Epithelial cell of prostate (primary cell): ENCODE results near the gene TXNDC16.
"Not testable (repeated sequence)": the region's sequence is repeated elsewhere in the genome, so short reads cannot be mapped to it uniquely, and the experiment has no call there.

Experiments
- DNase-seq: peaks from one replicate; pipeline ENCODE4 v3.0.0-alpha.2; 2011; ENCODE audit warnings: low read depth, low spot score
- H3K27ac ChIP-seq: fragments of 450-650 bp; 2 replicates; pipeline ENCODE4 v1.5.1; 2017; ENCODE audit warnings: mild to moderate bottlenecking

Gene TXNDC16

DNA sequence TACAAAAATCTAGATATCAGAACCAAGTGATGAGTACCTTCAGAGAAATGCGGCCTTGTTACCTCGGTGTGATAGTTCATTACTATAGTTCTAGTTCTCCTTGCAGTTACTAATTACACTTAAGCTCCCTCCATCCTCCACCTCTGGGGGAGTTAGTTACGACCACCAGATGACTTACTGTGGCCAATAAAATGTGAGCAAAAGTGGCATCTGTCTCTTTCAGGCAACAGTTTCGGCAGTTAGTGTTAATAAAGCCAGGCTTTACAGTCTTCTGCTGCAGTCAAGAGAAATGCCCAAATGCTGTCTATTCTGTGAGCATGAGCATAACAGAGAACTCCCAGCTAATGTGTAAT, 6.0 kb downstream of the TXNDC16 start:
- DNase-seq: no peak
- no peak overlapping the region for H3K27ac ChIP-seq

DNA sequence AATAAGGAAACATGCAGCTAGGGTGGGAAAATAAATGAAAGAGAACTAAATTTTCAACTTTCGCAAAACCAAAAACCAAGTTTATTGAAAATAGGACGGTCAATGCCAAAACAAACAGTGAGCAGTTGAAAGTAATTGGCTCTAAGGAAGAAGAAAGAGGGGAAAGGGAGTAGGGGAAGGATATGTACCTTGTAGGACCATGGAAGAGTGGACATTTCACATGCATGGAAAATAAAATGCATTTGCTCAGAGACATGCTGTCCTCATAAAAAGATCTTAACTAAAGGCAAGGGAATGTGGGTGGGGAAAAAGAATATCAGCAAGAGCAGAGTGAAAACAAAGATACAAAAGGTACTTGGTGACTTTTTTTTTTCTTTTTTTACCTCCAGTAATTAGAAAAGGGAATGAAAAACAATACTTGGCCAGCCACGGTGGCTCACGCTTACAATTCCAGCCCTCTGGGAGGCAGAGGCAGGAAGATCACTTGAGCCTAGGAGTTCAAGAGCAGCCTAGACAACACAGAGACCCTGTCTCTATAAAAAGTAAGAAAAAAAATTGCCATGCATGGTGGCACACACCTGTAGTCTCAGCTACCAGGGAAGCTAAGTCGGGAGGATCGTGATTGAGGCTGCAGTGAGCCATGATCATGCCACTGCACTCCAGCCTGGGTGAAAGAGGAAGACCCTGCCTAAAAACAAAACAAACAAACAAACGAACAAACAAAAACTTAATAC, 6.6 kb downstream of the TXNDC16 start:
- no peak overlapping the region for H3K27ac ChIP-seq
- no peak for DNase-seq

DNA sequence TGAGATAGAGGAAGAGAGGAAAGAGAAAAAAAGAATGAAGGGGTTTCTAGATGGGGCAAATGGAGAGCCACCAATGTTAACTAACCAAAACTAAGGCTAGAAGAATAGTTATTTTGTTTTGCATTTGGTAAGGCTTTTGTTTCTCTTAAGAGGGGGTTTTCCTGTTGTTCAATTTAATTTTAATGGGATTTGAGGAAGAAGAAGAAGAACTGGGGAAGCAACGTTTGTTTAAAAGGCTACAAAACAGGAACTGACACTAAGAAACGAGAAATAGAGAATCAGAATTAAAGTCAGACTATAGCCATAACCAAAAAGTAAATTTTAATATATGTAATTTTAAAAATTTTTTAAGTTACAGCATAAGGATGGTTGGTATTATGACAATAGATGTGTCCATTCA, 13.7 kb downstream of the TXNDC16 start:
- no peak overlapping the region for H3K27ac ChIP-seq
- no peak for DNase-seq

DNA sequence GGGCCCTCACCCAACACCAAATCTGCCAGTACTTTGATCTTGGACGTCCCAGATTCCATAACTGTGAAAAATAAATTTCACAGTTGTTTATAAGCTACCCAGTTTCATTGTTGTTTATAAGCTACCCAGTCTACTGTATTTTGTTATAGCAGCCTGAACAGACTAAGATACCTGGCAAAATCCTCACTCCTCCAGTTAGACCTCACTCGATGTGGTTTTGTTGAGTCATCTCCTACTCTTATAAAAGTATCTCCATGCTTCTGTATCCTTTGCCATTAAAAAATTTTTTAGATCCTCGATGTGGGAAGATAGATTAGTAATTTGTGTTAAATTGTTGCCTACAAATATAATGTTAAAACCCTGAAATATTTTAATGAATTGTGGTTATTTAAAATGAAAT, 16.0 kb downstream of the TXNDC16 start:
- no peak overlapping the region for H3K27ac ChIP-seq
- DNase-seq: no peak

DNA sequence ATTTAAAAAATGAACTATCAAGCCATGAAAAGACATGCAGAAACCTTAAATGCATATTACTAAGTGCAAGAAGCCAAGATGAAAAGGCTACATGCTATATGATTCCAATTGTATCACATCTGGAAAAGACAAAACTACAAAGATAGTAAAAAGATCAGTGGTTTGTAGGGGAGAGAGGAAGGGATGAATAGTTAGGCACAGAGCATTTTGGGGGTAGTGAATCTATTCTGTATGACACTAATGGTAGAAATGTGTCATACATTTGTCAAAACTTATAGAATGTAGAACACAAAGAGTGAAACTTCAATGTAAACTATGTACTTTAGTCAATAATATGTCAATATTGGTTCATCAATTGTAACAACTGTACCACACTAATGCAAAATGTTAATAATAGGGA, 20.8 kb downstream of the TXNDC16 start:
- no peak overlapping the region for H3K27ac ChIP-seq
- DNase-seq: no peak

DNA sequence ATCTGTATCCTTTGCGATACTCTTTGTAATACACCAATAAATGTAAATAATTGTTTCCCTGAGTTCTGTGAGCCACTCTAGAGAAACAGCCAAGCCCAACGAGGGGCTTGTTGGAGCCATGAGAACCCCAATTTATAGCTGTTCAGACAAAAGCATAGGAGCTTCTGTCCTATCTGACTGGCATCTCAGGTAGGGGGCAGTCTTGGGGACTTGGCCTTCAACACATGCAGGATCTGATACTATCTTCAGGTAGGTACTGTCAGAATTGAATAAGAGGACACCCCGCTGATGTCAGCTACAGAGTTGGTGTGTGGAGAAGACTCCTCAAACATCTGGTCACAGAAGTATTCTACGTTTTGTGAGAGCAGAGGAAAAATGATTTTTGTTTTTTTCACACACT, 25.3 kb downstream of the TXNDC16 start:
- no peak for DNase-seq

DNA sequence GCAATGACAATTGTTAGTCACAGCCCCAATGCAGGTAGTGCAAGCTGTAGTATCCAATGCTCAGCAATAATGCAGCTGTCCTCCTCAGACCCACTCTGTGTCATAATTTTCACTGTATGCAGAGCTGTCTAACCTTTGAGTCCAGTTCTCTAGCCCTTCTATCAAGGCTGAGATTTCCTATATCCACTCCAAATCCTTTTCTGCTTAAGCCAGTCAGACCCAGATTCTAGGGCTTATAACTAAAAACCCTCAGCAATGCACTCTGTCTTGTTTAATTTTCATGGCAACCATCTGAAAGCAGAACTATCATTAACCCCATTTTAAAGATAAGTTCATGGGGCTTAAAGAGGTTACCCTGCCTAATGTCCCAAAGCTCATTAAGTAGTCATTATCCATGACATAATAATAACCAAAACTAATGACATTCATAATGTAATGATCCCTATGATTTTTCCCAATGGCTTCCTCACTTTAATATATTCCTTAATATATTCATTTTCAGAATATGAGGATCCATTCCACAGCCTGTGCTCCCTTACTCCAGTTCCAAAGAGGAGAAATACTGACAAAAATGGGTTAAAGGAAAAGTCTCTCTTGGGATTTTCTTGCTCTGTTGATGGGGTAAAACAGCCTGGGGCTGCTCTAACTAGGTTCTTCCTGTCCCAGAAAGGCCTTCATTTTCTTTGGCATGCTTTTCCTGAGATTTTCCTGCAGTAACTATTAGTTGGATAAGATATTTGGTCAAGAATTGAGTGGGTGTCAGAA, 29.5 kb downstream of the TXNDC16 start:
- H3K27ac ChIP-seq: no peak overlapping the region
- no peak for DNase-seq

More for the DNA sequence above, 25.3 kb downstream of the TXNDC16 start:
- H3K27ac ChIP-seq: no peak overlapping the region

DNA sequence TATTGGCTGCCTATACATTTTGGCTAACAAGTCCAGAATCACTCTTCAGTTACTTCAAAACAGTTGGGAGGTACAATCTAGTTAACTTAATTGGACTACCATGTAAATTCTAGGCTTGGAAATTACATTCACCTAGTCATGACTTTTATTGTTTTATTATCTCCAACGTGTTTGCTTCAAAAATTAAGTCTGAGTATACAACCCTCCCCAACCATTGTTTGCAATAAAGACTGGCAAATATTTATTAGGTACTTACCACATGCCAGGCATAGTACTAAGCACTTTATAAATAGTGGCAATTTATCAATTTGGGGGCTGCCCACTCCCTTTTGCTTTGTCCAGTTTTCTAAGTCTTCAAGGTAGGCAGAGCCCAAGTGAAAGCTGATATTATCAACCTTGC, 30.3 kb downstream of the TXNDC16 start:
- no peak for DNase-seq
- no peak overlapping the region for H3K27ac ChIP-seq

DNA sequence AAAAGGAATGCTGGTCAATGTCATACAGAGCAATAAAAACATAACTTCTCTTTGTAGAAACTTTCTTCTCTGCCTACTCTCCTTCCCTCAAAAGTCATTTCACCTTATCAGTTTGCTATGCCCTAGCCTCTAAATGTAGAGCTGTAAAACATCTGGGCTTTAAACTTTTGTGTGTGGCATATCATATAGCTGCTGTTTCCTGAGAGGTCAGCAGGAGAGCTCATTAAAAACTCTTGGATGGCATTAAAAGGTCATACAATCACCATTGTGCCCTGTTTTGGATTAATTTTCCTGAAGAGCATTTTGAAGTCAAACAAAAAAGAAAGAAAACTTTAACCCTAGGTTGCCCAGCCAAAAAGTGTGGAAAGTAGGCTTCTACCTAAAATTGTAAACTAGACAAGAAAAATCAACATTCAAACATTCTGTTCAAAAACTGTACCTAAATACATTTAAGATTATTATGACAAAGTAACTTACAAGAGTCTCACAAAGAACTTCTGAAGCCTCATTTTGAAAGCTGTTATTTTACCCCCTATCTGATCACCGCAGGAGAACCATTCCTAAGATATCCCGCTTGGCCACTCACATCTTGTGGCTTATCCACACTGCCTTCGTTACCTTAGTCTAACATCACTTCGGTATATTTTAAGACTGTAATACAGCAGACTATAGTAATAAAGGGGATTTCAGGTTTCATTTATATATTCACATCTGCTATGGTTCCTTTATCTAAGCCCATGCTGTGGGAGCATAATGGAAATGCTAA, 38.1 kb downstream of the TXNDC16 start:
- DNase-seq: no peak
- H3K27ac ChIP-seq: no peak overlapping the region

DNA sequence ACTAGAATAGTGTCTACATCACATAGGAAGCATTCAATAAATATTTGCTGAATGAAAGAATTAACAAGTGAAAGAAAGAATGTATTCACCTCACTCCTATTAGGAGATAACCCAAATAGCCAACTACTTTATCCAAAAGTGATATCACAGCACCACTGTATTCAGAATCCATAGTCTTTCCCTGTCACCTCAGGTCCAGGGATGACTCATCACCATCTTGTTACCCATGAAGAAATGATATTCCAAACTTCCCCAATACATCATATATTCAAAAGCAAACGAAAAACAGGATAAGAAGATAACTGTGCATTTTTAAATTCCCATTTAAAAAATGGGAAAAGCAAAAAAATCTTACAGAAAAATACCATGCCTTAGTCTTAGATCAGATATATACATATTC, 39.1 kb downstream of the TXNDC16 start:
- H3K27ac ChIP-seq: no peak overlapping the region
- DNase-seq: no peak

DNA sequence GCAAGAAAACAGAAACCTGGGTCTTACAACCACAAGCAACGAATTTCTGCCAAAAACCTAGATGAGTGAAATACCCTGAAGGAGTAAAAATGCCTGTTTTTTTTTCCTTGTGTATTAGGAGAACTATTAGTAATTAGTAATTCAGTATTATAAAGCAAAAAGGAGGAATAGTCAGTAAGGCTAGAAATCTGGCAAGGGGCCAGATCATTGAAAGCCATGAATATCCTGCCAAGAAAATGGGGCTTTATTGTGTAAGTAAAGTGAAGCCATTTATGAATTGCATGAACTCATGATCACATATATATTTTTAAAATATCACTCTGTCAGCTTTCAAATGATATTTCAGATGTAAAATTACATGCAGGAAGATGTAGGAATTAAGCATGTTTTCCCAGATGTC, 57.9 kb downstream of the TXNDC16 start:
- DNase-seq: no peak
- H3K27ac ChIP-seq: no peak overlapping the region

DNA sequence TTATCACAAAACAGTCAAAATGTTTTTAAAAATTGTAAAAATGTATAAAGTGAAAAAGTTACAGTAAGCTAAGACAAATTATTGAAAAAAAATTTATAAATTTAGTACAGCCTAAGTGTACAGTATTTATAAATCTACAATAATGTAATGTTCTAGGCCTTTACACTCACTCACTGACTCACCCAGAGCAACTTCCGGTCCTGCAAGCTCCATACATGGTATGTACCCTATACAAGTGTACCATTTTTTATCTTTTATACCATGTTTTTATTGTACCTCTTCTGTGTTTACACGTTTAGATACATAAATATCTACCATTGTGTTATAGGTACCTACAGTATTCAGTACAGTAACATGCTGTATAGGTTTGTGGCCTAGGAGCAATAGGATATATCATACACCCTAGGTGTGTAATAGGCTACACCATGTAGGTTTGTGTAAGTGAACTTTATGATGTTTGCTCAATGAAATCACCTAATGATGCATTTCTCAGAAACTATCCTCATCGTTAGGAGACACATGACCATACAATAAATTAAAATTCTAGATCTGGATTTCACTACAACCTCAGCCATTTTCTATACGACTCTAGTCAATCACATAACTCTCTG, 66.8 kb downstream of the TXNDC16 start:
- H3K27ac ChIP-seq: no peak overlapping the region
- no peak for DNase-seq

DNA sequence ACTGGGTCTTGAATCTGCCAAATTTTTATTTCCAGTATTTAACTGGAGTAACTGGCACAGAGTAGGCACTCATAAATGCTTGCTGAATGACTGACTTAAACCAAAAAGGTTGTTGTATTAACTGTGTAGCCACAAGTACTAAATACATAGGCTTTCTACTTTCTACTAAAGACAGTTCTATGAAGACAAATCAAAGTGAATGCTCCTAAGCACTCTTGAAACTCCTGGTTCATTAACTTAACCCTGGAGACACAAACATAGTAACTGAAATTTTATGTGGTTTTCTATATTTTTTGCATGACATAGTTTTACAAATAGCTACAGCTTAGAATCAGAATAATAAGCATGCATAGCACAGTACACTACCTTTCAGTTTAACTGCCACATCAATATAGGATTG, 70.4 kb downstream of the TXNDC16 start:
- DNase-seq: no peak
- H3K27ac ChIP-seq: no peak overlapping the region

DNA sequence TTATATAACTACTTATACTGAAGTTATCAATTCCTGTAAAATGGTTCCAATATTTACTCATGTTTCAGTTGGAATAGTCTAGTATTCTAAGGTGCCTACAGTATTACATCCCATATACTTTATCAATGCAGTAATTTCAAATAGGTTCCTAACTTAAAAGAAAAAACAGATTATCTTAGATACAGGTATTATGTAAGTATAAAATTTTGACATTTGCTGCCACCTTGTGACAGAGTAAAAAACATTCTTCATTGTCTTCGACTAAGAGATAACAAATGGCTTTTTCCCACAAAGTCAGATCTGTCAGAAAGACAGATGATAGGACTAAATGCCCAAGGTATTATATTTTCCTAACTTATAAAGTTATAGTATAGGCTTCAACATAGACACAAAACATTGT, 78.7 kb downstream of the TXNDC16 start:
- no peak for DNase-seq
- H3K27ac ChIP-seq: no peak overlapping the region

DNA sequence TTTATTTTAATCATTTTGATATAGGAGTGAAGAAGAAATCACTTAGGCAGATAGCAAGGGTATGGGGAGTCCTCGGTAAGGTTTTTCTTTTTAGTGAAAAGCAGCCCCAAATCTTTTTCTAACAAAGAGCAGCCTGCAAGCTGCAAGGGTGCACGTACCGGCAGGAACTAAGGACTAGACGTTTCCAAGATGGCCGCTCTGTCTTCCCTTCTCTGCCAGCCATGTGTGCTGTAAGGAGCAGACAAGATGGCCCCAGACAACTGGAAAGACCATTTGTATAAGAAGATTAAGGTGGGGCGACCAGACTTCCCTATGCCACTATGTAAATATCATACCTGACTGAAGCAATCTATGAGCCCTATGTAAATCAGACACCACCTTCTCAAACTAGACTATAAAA, 79.6 kb downstream of the TXNDC16 start:
- H3K27ac ChIP-seq: no peak overlapping the region
- no peak for DNase-seq

DNA sequence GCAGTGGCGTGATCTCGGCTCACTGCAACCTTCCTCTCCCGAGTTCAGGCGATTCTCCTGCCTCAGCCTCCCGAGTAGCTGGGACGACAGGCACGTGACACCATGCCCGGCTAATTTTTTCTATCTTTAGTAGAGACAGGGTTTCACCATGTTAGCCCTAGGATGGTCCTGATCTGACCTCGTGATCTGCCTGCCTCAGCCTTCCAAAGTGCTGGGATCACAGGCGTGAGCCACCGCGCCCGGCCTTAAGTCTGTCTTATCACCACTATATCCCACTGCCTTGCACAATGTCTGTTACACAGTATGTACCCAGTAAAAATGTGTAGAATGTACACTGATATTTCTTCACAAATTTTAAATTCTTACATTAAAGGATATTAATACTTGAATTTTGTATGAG, 80.1 kb downstream of the TXNDC16 start:
- not testable (repeated sequence) for DNase-seq, H3K27ac ChIP-seq

DNA sequence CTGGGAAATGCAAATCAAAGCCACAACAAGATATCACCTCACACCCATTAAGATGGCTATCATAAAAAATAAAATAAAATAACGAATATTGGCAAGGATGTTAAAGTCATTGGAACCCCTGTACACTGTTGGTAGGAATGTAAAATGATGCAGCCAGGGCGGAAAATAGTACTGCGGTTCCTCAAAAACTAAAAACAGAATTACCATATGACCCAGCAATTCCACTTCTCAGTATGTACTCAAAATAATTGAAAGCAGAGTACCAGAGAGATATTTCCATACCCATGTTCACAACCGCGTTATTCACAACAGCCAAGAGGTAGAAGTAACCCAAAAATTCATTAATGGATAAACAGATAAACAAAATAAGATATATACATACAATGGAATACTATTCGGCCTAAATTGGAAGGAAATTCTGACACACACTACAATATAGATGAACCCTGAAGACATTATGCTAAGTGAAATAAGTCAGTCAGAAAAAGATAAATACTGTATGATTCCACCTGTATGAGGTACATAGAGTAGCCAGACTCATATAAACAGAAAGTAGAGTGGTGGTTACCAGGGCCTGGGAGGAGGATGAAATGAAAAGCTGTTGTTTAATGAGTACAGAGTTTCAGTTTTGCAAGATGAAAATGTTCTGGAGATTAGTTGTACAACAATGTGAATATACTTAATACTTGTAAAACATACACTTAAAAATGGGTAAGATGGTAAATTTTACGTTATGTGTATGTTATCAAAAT, 84.6 kb downstream of the TXNDC16 start:
- DNase-seq: no peak
- no peak overlapping the region for H3K27ac ChIP-seq

DNA sequence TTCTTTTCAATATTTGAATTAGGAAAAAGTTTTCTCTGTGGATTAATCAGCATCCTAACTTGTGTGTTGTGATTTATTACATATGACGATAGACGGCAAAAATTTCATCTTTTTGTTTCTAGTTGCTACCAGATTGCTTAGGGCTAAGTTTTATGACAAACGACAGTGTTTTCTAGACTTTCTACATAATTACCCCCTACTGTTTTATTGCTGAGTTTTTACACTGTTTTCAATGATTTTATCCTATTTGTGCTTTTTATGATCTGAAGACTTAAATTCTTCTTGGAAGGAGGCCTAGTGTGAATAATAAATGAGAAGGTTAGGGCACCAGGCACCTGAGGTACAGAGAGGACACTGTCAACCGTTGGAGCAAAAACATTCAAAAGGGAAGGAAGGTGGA, 88.1 kb downstream of the TXNDC16 start:
- no peak overlapping the region for H3K27ac ChIP-seq
- DNase-seq: no peak

DNA sequence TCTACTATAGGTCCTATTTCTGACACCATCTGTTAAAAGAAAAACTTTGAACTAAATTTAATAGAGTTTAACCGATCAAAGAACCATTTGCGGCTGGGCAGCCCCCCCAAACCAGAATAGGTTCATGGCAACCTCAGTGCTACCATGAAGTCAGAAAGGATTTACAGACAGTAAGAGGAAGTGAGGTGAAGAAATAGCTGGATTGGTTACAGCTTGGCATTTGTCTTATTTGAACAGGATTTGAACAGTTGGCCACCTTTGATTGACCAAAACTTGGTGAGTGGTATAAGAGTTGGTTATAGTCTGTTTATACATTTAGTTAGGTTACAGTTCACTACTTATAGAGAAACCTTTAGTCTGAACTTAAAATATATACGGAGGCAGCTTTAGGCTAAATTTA, 88.9 kb downstream of the TXNDC16 start:
- DNase-seq: no peak
- H3K27ac ChIP-seq: no peak overlapping the region

DNA sequence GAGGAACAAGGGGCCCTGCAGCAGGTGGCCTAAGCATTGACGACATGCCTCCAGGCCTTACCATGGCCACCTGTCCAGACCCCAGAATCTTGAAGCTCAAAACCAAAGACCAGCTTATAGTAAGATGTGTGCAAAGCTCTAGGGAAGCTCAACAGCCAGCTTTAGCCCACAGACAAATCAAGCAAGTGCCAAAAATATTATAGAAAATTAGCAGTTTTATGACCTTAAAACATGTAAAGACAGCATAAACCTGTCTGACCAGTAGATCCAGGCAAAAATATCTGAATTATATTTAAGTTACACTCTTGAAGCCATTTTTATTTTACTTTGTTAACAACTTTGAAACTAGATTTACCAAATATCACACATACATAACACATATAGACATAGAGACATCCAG, 90.6 kb downstream of the TXNDC16 start:
- H3K27ac ChIP-seq: no peak overlapping the region
- no peak for DNase-seq
